Mucosa of descending colon (tissue), 3 donors: ENCODE results near the gene IL16. TPM values are rescaled to one million over a fixed set of nuclear protein-coding genes. Genes with fewer than 3 reads are reported as not detected.
A peak's percentile ranks its signal among the peaks of the same experiment; 100 is the strongest.

Experiments
- ATAC-seq: fragments of 200-7000 bp; cut with Tn5 transposase; one replicate; pipeline ENCODE4 v1.9.1; 2020; ENCODE audit warnings: mild to moderate bottlenecking, moderate library complexity
- DNase-seq, 3 donors: peaks; one replicate each; pipeline ENCODE4 v3.0.0-alpha.2; 2020
- H3K36me3 ChIP-seq: fragments of 200-600 bp; one replicate; pipeline ENCODE4 v1.8.0; 2021; ENCODE audit warnings: low read depth, mild to moderate bottlenecking
- H3K4me1 ChIP-seq: fragments of 200-600 bp; one replicate; pipeline ENCODE4 v1.8.0; 2021; ENCODE audit warnings: low read depth, mild to moderate bottlenecking
- H3K4me3 ChIP-seq: fragments of 200-600 bp; one replicate; pipeline ENCODE4 v1.8.0; 2021; ENCODE audit warnings: mild to moderate bottlenecking
- H3K9me3 ChIP-seq: fragments of 200-600 bp; one replicate; pipeline ENCODE4 v1.8.0; 2021; ENCODE audit warnings: mild to moderate bottlenecking
- intact Hi-C, 2 donors: fragments of 100-400 bp; cut with DNase I in 1 of 2; cut with micrococcal nuclease in 1 of 2; formaldehyde crosslinking; loops; one replicate each; pipeline versions ENCODE4 v1.11.0 to v1.11.1; 2022; cut with DNase I, micrococcal nuclease
- total RNA-seq, 3 donors: library from RNA; stranded (reverse); fragmentation: NEBNext Ultra II Directional in 2 of 3; extraction: Animal tissue kit (Norgen Biotek cat#: 25700) in 2 of 3; gene quantifications; one replicate each; pipeline versions ENCODE4 v1.2.1 to v1.2.4, GENCODE V29; 2021 to 2023
- TF ChIP-seq, protein P1 (sequence below): fragments of 200-600 bp; IDR thresholded peaks from one replicate; pipeline ENCODE4 v1.8.0; 2022; ENCODE audit warnings: antibody characterized with exemption, mild to moderate bottlenecking
- donor health status: DM: no; HTN: no; CAD: no; lungs with moderate emphysema.
- donor health status: DM: no; HTN: no; CAD: no.
- donor health status: DM: no; HTN: yes; CAD: no.

The IL16 gene
- total RNA-seq, 3 donors from 2014 or later = 6.2 to 9.5 (median 8.4) TPM

DNA sequence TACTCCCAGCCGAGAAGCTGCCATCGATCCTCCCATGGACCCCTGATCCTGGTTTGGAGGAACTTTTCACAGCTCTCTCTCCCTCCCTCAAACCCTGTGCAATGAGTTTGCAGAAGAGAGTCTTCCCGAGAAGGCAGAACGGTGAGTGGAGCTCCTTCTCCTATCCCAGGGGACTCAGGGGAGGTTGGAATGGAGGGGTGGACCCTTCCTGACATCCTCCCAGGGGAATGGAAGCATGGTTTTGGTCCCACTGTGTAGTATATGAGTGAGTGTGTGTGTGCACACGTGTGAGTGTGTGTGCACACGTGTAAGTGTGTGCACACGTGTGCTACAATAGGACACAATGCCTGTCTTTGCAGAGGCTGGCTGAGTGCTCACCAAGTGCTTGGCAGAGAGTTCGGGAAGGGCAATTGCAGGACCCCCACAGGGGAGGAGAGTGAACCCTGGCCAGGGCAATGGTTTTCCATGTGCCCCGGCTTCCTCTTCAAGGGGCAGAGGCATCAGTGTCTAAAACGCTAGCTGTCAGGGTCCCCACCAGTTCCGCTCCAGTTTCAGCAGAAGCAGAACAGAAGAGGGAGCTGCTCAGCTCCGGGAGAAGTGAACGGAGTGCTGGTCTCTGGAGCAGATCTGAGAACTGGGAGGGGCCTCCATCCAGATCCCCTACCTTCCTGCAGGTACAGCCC, 13.8 kb upstream of the IL16 start:
- no peaks in the 10 kb centered on the region for H3K9me3 ChIP-seq
- DNase-seq (no peak), ATAC-seq (peak; percentile 42)
- intact Hi-C loops = no loop called here
- H3K36me3 ChIP-seq = no peaks in the 10 kb centered on the region
- TF ChIP-seq, protein P1, sequence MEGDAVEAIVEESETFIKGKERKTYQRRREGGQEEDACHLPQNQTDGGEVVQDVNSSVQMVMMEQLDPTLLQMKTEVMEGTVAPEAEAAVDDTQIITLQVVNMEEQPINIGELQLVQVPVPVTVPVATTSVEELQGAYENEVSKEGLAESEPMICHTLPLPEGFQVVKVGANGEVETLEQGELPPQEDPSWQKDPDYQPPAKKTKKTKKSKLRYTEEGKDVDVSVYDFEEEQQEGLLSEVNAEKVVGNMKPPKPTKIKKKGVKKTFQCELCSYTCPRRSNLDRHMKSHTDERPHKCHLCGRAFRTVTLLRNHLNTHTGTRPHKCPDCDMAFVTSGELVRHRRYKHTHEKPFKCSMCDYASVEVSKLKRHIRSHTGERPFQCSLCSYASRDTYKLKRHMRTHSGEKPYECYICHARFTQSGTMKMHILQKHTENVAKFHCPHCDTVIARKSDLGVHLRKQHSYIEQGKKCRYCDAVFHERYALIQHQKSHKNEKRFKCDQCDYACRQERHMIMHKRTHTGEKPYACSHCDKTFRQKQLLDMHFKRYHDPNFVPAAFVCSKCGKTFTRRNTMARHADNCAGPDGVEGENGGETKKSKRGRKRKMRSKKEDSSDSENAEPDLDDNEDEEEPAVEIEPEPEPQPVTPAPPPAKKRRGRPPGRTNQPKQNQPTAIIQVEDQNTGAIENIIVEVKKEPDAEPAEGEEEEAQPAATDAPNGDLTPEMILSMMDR = no peak
- no peaks in the 10 kb centered on the region for H3K4me1 ChIP-seq
- H3K4me3 ChIP-seq = no peak overlapping the region

DNA sequence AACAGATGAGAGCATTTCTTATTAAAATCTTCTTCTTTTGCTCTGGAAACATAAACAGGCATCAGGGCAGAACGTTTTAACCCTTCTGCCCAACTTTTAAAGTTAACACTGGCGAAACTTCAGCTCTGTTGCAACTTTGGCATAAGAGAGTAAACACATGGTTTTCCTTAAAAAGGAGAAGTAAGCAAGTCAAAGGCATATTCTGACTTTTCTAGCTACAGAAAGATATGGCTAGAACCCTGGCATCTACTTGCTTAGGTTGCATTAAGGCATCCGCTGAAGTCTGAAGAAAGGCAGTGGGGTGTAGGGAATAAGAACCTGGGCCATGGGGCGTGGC, 13.3 kb upstream of the IL16 start:
- intact Hi-C loops = no loop called here
- no peak for DNase-seq
- TF ChIP-seq, protein P1 = no peak
- Histone ChIP-seq H3K9me3 (no peaks in the 10 kb centered on the region), H3K4me1 (no peaks in the 10 kb centered on the region), H3K36me3 (no peaks in the 10 kb centered on the region), H3K4me3 (no peak overlapping the region)
- ATAC-seq = no peak

DNA sequence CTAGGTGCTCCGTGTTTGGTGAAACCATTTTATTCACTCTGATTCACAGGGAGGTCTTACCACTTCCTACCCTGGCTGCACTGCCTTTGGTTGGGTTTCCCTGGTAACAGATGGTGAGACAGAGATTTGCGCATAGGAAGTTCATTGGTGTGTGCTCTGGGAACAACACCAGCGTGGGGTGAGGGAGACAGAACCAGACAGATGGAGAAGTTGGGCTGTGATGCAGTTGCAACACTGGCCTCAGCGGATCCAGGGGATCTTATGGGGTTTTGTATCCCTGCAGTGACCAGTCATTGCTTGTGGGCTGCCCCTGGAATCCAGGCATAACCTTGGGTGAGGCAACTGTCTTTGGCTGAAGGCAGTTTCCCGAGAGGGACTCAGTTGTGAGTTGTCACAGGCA, 12.5 kb upstream of the IL16 start:
- ATAC-seq = peak; percentile 48
- Histone ChIP-seq H3K4me1 (no peaks in the 10 kb centered on the region), H3K4me3 (no peak overlapping the region), H3K9me3 (no peaks in the 10 kb centered on the region), H3K36me3 (no peaks in the 10 kb centered on the region)
- no peak for DNase-seq
- intact Hi-C loops = no loop called here
- TF ChIP-seq, protein P1 = no peak

DNA sequence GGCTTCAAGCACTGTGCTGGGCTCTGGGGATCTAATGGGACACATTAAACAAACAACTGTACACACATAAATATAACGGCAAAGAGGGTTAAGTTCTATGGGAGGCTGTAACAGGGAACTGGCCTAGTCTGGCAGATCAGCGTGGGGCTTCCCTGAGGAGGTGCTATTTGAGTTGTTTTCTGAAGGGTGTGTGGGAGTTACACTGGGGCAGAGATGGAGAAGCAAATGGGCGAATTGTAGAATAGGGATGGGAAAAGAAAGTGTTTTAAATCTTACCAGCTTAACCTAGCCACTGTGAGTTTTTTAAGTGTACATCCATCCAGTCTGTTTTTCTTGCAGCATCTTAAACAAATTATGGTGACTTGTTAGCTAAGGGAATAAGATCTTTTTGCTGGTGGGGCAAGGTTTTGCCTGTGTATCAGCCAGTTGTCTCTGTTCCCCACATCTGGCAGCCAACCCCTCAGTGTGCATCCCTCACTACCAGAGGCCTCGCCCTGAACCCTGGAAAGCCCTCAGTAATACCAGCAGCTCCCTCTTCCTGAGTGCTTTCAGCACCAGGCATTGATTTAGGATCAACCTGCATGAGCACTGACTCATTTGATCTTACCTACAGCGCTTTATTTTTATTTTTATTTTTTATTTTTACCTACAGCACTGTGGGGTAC, 10.9 kb upstream of the IL16 start:
- TF ChIP-seq, protein P1 = no peak

DNA sequence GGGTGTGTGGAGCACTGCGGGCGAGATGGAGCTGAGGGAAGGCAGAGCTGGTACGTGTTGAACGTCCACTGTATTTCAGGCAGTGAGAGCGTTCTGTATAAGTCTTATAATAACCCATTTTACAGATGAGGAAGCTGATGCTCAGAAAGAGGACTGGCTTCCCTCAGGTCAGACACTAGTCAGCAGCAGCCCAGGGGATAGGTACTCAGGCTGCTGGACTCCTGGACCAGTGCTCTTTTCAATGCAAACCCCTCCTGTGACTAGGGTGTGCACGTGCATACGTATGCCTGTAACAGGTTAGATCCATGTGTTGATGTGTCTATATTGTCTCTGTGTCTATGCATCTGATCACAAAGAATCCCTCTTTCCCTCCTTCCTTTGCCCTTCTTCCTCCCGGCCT, 8.3 kb upstream of the IL16 start:
- no peaks in the 10 kb centered on the region for H3K36me3 ChIP-seq
- TF ChIP-seq, protein P1 = no peak
- DNase-seq (no peak), ATAC-seq (no peak)
- H3K4me3 ChIP-seq = no peak overlapping the region
- H3K4me1 ChIP-seq = no peaks in the 10 kb centered on the region
- H3K9me3 ChIP-seq = no peaks in the 10 kb centered on the region
- intact Hi-C loops = no loop called here

More for the DNA sequence above, 10.9 kb upstream of the IL16 start:
- intact Hi-C loops = no loop called here
- H3K9me3 ChIP-seq = no peaks in the 10 kb centered on the region
- no peaks in the 10 kb centered on the region for H3K36me3 ChIP-seq
- ATAC-seq (no peak), DNase-seq (no peak)
- H3K4me3 ChIP-seq = no peak overlapping the region
- H3K4me1 ChIP-seq = no peaks in the 10 kb centered on the region
